T-helper 2 cell (primary cell): ENCODE data around the gene TSPAN12.
A peak's percentile ranks its signal among the peaks of the same experiment; 100 is the strongest.
"Not testable (repeated sequence)": the region's sequence is repeated elsewhere in the genome, so short reads cannot be mapped to it uniquely, and the experiment has no call there.

ENCODE experiments used
- DNase-seq, 5 experiments: peaks; one replicate each; pipeline versions ENCODE4 v3.0.0 to v3.0.0-alpha.2; 2012 to 2022
- total RNA-seq, 2 donors: gene quantifications; one replicate each; lab custom pipeline; 2026; lab: John Stamatoyannopoulos, UW

The TSPAN12 gene, protein sequence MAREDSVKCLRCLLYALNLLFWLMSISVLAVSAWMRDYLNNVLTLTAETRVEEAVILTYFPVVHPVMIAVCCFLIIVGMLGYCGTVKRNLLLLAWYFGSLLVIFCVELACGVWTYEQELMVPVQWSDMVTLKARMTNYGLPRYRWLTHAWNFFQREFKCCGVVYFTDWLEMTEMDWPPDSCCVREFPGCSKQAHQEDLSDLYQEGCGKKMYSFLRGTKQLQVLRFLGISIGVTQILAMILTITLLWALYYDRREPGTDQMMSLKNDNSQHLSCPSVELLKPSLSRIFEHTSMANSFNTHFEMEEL
- total RNA-seq = 0 to 1.9 reads per million in 2 donors

DNA sequence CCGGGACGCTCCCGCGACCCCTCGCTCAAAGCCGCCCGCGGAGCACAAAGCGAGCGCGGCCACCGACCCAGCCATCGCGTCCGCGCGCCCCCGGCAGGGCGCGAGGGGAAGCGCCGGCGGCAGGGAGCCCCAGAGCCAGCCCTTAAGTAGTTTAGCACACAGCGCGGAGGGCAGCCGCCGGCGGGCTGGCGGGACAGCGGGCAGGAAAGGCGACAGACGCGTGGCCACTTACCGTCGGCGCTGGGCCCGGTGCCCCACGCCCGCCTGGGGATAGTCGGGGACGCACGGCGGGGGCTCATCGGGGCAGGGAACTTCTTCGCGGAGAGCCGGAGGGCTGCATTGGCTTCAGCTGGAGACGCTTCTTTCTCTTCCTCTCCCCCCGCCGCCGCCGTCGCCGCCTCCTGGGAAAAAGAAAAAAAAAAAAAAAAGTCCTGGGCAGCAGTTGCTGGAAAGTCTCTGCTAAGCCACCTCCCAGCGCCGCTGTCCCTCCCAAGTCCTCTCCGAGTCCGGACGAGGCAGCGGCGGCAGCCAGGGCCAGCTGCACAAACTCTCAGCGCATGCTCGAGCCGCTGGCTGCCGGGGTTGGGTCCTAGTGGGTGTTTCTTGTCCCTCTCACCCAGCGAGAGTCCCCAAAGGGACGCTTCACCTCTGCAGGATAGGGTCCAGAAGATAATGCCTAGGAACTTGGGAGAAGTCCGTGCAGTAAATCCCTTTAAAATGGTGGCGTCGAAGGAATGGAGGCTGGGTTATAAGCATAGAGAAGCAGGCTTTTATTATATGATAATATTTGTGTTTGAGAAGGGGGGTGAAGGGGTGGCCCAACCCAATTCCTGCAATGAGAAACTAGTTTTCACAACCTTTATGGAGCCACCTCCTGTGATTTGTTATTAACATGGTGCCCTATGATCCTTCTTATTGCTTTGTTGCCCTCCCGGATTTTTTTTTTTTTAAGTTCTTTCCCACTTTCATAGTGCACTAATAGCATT is at the start of gene TSPAN12:
Gene TSPAN12 (minus strand): TSS at position 557 of the 986 bp plus-strand sequence. CDS start 1,381 bp downstream, outside the sequence.
- peak; percentile 5 to 60 (median 10) for DNase-seq

DNA sequence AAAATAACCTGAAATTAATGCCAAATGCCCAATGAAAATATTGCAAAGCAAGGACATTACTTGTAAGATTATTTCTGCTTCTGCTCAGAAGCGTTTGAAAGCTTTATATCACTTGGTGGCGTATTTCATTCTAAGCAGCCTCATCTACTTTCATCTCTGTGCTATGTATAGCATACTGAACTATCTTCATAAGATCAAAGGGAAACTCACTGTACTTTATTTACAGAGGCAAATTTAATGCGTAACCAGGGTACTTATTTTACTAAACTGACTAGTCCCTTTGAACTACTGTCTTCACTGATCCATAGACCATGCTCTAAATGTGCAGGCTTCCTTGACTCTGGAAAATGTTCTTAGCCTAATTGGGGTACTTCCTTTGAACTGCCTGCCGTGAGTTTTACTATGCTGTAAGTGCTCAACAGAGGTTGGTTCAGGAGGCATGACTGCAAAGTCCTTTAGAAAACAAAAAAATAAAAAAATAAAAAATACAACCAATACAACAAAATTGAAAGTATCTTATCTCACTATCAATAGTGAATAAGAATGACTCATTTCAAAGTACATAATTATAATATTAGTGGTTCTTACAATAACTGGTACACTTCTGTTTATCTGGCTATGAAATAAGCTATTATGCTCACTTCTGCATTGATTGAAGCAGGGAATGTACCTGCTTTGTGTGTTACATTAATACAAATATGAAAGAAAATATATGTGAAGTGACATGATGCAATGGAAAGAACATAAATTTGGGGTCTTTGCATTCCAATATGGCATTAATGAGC is 41.0 kb upstream of the TSPAN12 start:
- DNase-seq = peak in 1 of 5 experiments; percentile 5

DNA sequence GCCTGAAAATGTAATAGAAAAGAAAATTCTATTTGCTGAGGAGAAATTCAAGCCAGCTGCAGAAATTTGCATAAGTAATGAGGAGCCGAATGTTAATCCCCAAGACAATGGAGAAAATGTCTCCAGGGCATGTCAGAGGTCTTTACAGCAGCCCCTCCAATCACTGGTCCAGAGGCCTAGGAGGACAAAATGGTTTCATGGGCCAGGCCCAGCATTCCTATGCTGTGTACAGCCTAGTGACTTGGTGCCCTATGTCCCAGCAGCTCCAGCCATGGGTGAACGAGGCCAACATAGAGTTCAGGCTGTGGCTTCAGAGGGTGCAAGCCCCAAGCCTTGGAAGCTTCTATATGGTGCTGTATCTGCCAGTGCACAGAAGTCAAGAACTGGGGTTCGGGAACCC is 37.3 kb upstream of the TSPAN12 start:
- not testable (repeated sequence) for DNase-seq

DNA sequence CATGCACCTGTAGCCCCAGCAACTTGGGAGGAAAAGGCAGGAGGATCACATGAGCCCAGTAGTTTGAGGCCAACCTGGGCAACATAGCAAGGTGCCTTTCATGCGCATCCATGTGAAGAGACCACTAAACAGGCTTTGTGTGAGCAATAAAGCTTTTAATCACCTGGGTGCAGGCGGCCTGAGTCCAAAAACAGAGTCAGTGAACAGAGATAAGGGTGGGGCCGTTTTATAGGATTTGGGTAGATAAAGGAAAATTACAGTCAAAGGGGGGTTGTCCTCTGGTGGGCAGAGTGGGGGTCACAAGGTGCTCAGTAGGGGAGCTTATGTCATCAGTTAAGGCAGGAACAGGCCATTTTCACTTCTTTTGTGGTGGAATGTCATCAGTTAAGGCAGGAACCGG is 27.7 kb upstream of the TSPAN12 start:
- DNase-seq = not testable (repeated sequence)

DNA sequence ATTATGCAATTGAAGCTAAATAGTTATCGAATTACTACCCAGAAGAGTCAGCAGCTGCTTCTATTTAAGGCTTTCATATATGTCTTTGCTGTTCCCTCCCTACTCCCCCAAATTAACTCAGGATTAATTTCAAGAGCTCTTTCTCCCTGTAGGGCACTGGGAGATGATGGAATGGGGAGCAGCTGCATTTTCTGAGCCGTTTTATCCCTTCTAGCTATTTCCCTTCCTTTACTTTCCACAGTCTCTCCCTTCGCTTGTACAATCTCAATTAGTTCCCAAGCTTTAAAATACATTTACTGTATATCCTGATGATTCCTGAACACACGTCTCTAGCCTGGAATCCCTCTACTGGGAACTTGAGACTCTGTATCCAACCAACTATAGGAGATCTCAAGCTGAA is 19.8 kb upstream of the TSPAN12 start:
- DNase-seq = no peak

DNA sequence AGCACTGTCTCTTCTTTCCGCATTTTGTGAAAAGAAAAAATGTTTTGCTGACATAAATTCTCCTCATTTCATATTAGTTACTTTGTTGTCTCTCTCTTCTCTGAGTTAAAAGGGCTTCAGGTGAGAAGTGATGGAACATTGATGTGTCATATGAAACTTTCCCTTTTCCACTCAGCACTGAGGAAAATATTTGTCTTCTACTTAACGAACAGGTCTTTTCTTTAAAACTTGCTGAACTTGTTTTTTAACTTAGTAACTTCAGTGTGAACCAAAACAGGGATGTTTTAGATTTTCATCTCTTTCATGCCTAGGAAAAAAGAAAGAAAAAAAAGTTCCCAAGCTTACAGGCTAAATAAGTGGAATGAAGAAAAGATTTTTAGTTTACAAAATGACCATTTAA is 19.0 kb upstream of the TSPAN12 start:
- DNase-seq = no peak

DNA sequence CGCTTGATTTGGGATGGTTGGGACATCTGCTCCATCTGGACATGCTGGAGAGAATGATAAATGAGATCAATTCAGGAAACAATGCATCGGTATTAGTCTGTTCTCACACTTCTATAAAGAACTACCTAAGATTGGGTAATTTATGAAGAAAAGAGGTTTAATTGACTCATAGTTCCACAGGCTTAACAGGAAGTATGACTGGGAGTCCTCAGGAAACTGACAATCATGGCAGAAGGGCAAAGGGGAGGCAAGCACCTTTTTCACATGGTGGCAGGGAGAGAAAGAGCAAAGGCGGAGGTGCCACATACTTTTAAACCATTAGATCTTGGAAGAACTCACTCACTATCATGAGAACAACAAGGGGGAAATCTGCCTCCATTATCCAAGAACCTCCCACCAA is 16.8 kb upstream of the TSPAN12 start:
- DNase-seq = no peak

DNA sequence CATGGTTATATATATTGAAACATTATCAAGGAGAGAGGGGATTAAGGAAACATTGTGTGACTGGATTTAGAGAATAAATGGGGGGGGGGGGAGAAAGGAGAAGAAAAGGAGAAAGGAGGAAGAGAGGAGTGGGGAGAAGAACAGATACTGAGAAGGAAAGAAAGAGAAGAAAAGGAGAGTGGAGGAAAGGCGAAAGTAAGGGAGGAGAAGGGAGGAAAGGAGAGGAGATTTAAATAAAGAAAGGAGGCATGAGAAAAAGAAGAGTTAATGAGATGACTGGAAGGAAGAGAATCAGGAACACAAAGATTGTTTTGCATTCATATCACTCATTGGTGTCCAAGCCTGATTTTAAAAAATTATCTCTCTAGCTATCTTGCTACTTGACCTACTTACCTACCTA is 16.1 kb upstream of the TSPAN12 start:
- no peak for DNase-seq

DNA sequence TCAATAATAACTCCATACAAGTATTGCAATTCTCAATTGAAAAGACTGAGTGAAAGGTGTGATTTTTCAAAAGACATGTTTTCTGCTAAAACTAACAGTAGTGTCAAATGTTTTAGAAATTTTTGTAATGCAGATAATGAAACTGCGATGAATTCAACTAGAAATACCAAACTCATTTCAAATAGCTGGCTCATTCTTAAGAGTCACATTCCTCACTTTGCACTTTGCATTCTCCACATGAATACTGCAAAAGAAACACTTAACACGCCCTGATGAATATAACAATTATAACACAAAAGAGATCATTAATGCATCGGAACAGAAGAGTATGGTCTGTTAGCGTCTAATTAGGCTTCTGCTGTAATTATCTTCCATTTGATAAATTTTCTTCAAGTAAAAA is 15.5 kb upstream of the TSPAN12 start:
- DNase-seq = no peak

DNA sequence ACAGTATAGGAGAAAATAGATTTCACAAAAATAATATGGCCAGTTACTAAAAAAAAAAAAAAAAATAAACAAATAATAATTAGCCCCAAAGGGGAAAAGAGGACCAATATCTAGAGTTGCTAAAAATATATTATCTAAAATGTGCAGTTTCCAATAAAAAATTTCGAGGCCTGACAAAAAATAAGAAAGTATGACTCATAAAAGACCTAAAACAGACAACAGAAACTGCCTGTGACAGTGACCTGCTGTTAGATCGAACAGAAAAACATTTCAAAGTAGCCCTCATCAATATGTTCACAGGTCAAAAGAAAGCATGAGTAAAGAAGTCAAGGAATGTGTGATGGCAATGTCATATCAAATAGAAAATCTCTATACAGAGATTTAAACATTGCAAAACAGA is 11.8 kb upstream of the TSPAN12 start:
- no peak for DNase-seq

DNA sequence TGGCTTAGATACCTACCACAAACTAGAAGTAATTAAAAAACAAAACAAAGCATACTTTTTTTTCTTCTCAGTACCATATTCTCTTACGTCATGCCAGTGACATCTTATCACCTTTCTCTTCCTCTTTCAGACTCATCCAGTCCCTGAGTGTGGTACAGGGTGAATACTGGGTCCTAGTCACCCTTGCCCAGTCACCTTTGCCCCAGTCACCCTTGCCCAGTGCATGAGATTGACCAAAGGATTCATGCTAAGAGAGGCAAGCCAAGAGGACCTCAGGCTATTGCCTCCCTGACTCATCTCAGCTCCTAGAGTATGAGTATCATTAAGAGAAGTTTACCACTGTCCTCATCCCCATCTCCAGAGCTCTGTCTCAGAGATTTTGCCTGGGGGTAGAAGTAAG is 10.0 kb upstream of the TSPAN12 start:
- DNase-seq = no peak

DNA sequence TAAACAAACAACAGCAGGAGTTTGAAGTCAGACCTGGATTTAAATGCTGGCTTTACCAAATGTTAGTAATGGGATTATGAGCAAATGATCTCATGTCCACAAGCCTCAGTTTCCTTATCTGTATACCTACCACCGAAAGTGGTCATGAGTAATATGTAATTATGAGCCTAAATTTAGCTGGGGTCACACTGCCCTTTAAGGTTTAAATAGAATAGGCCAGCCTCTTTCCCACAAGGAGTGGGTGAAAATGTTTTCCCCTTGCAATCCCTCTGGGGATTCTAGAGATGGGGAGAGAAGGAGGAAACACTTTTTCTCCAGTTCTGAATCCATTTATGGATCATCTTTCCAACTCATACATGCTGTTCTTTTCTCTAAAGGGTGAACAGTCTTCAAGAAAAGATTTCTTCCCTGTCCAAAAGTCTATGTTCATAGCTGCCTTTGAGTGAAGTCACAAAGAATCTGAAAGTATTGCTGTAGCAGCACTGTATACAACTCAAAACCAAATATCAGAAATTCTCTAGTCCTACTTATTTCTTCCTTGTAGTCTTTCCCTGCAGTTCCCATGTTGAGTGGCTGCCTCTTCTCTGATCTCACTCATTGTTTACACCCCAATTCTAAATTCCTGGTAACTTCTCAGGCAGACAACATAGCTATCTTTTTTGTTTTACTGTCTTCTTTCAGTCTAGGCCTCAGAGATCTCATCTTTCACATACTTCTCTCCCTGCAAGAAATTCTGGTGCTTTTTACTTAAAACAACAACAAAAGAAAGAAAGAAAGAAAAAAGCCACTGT is 7.4 kb upstream of the TSPAN12 start:
- DNase-seq = no peak

DNA sequence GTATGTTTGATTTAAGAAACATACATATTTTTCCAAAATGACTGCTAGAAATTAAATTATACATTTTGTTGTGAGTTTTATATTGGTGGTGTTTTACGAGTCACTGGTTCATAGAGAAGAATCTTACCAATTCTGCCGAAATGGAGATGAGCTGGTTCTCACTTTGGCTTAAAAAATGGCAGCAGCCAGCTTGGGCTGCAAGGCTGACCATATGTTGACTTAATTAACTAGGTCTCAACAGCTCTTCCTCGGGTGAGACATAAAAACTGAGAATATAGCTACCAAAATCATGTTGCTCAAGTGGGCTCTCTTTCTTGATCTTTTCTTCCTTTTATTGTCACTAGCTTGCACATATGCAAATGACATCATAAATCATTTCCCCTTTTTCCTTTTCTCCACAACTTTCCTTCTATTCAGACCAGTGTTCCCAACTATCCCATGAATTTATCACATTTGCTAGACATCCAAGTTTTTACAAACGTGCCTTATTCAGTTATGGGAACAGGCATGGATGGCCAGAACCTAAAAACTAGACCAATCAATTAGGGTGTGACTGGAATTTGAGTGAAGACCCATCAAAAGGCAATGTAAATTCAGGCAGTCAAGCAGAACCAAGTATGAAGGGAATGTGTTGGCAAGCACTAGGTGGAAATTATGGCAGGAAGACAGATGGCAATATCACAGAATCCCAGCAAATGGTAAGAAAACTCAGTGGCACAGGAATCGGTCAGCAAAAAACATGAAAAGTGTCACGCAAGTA is 6.4 kb upstream of the TSPAN12 start:
- DNase-seq = no peak

DNA sequence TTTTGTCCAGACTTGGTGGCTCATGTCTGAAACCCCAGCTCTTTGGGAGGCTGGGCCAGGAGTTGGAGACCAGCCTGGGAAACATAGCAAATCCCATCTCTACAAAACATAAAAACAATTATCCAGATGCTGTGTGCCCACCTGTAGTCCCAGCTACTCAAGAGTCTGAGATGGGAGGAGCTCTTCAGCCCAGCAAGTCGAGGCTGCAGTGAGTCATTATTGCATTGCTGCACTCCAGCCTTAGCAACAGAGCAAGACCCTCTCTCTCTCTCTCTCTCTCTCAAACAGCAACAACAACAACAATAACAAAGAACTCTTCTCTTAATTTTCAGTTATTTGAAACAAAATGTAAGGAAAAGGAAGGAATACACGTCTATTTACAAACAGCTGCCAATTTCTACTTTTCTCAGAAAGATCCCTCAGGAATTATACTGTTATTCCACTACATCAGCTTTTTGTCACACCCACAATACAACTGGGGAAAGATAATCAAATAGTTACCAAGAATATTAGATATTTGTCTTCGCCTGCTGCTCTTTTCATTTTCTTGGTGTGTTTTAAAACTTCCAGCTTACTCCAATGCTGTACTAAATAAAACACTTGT is 5.1 kb upstream of the TSPAN12 start:
- no peak for DNase-seq

DNA sequence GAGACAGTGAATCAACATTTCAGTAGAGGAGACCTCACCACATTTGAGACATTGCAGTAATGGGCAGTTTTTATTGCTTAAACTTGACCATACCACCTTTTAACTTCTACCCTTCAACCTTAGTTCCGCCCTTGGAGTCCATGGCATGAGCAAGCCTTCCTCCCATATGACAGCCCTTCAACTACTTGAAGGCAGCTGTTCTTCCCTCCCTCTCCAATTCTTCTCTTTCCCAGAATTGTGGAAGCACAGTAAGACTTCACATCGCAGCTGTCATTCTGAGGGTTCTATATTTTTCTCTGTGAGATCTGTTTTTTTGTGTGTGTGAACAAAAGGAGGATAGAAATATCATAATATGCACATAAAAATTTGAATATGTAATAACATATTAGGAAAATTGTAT is 2.2 kb upstream of the TSPAN12 start:
- DNase-seq = no peak

DNA sequence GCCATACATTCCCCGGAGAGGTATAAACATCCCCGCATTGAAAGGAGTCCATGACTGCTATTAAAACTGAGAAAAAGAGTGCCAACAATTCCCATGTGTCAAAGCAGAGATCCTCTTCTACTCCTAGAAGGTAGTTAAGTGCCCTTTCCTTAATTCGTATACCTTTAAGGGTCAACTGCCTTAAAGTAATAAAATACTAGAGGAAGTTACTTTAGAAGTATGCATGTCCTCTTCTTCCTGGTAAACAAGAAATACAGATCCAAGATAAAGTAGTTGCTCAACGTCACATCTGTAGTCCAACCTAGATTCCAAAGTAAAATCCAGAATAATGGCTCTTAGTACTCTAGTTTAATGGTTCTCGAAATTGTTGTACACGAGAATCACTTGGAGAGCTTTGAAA is 1.5 kb upstream of the TSPAN12 start:
- no peak for DNase-seq

DNA sequence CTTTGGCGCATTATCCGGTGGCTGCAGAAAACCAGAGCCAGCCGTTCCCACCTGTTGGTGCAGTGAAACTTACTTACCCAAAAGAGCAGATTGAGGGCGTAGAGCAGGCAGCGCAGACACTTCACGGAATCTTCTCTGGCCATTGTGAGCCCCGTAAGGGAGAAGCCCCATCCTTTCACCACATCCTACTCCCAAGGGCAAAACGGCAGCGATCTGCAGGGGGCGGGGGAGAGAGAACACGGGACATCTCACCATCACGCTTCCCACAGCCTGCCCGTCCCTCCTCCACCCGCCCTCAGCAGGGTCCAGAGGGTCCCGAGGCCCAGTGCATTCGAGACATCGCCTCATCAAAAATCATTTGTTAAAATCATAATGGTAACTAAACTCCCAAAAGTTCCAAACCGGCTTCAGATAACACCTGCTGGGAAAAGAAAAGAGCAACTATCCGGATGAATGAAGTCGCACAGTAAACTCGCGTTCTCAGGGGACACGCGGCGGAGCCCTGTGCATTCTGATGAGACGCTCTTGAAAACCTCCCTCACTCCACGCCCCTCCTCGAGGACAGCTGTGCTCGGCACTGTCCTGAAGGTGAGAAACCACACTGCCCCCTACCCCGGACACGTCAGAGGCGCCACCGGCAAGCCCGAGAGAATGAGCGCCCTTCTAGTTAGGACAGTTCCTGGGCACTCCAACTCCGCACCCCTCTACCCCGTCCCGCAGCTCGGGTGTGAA is 1.2 kb downstream of the TSPAN12 start:
- peak in 1 of 5 experiments; percentile 8 for DNase-seq

DNA sequence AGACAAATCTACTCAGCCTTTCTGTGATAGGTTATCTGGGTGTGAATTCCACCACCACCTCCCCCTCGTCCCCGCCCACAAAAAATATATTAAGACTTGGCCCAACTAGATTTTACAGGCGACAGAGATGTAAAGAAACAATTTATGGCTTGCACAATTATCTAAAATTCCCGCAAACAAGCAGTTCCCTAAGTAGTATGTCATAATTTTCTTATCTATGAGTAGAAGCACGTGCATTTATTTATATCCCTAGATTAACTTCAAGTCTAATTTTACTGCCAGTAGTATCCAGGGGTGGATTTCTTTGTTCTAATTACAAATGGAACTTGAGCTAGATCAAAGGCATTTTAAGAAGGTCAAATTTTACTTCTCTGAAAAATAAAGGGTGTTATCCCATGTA is 1.7 kb downstream of the TSPAN12 start:
- no peak for DNase-seq

DNA sequence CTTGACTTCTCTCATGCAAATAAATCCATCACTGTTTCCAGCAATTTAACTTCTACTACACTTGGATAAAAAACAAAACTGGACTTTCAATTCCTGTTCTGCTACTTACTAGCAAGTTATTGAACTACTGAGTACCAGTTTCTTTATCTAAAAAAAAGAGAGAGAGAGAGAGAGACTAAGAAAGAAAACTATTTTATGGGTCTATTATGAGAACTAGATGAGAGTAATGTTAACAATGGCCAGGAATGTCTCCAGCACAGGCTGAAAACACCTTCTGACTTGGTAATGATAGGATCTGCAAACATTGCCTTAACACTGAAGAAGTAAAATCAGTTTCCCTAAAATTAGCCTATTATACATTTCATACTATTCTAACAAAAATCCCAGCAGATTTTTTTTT is 5.2 kb downstream of the TSPAN12 start:
- no peak for DNase-seq

DNA sequence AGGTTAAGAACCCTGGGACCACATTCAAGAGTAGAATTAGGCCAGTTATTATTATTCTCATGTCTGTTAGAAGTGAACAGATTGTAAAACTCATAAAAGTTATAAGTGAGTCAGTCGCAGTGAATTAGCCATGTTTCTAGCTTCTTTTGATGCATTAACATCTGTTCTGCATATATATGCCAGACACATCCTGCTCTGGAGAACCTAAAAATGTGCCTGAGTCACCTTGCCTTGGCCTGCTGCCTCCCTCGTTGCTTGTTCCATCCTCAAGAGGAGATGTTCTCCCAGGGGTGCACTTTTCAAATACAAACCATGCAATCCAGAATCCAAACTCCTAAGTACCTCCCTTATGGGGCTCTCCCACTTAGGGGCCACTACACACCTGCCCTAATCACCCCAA is 14.8 kb downstream of the TSPAN12 start:
- no peak for DNase-seq
